ENCODE measurements around the gene PTPRN2. TPM values are rescaled to one million over a fixed set of nuclear protein-coding genes. Genes with fewer than 3 reads are reported as not detected.
A peak's percentile ranks its signal among the peaks of the same experiment; 100 is the strongest.

PTPRN2 gene
- total RNA-seq, 2 experiments from 2014 or later: 0.46 to 0.51 TPM

GRCh38 chr7:158399762-158400161 is 187.9 kb downstream of the PTPRN2 start:
- ATAC-seq (no peak), DNase-seq (no peak)
- peaks cover 3% of the 10 kb centered on the region for H3K27me3 Mint-ChIP-seq
- CTCF ChIA-PET: interaction anchor here (0.7 kb wide), 1 partner anchor 8 kb away, joined by 4 read pairs; no protein-coding TSS in a partner anchor
- peaks cover 7% of the 10 kb centered on the region for H3K9me3 Mint-ChIP-seq (ENCODE audit: low read depth)
- intact Hi-C loops (cut with DNase I, micrococcal nuclease): no loop called here
- POLR2A ChIA-PET: no interaction called here
- no peak overlapping the region for H3K4me3 Mint-ChIP-seq
- no peaks in the 10 kb centered on the region for H3K36me3 Mint-ChIP-seq (ENCODE audit: low read depth)
- no peak overlapping the region for H3K27ac Mint-ChIP-seq
- no peaks in the 10 kb centered on the region for H3K4me1 Mint-ChIP-seq

DNA sequence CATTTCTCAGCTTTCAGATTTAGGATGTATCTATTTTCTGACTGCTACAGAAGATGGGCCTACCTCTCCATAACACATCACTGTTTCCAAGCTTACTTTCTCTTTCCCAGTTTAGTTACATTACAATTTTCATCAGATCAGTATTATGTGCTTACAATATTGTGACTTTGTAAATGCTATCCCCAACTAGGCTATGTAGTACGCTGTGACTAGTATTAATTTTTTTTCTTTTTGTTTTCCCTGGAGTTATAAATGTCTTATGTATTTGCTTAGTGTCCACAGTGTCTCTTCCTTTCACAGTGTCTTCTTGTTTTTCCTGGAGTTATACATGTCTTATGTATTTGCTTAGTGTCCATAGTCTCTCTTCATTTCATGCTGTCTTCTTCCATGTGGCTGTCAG is 188.9 kb downstream of the PTPRN2 start:
- Mint-ChIP-seq H3K9me3 (ENCODE audit: low read depth) (peaks cover 7% of the 10 kb centered on the region), H3K27ac (no peak overlapping the region), H3K27me3 (no peaks in the 10 kb centered on the region), H3K36me3 (ENCODE audit: low read depth) (no peaks in the 10 kb centered on the region), H3K4me1 (no peaks in the 10 kb centered on the region), H3K4me3 (no peak overlapping the region)
- ChIA-PET CTCF (no interaction called here), POLR2A (no interaction called here)
- ATAC-seq: no peak
- intact Hi-C loops (cut with DNase I, micrococcal nuclease): no loop called here
- DNase-seq: no peak

DNA sequence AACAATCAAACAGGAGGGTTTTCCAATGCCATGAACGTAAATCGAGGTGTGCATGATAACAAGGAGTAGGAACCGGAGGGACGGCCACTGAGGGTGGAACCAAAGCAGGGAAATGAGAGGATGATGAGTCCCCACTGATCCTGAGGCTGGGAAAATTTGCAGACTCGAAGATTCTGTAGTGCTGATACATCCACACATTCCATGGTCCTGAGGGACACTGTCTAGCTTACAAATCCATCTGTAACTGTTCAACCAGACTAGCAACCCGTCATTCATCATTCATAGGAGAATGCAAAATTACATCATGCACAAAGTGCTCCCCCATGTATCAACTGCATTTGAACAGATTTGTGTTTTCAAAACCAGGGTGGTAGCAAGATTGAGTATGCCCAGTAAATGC is 189.7 kb downstream of the PTPRN2 start:
- H3K27me3 Mint-ChIP-seq: no peaks in the 10 kb centered on the region
- DNase-seq (no peak), ATAC-seq (no peak)
- ChIA-PET POLR2A (no interaction called here), CTCF (no interaction called here)
- intact Hi-C loops (cut with DNase I, micrococcal nuclease): no loop called here
- peaks cover 7% of the 10 kb centered on the region for H3K9me3 Mint-ChIP-seq (ENCODE audit: low read depth)
- H3K4me1 Mint-ChIP-seq: no peaks in the 10 kb centered on the region
- H3K36me3 Mint-ChIP-seq (ENCODE audit: low read depth): no peaks in the 10 kb centered on the region
- H3K27ac Mint-ChIP-seq: no peak overlapping the region
- H3K4me3 Mint-ChIP-seq: no peak overlapping the region

DNA sequence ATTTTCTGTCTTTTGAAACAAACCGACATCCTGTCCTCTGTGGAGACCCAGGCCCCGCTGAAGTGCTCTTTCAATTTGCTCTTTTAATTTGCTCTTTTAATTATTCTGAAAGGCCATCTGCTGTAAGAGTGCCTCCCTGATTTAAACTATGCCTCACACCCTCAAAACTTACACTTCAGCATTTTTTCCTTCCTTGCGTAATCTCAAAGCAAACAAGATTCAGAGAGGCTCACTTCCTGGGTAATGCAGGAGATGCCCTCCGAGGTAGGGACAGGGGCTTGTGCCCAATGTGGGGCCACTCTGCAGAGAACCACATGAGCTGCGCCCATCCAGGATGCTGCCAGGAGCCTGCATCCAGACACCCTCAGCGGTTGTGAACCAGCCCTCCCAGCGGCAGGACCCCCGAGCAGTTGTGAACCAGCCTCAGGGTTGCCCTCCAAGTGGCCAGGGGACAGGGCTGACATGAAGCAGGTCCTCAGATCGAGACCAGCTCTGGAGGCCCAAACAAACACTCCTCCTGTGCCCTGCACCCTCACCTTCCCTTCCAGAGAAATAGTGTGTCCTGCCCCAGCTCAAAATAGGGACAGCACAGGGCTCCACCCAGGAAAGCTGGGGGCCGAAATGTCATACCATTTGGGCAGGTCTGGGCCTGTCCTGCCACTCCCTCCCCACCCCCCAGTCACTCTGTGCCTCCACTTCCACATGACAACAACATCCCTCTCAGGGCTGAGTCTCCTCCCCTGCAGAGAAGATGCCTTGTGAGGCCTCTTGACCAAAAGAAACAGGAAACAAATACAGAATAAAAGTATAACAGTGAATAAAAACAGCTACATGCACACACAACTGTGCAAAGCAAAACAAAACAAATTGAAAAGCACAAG is 190.4 kb downstream of the PTPRN2 start:
- H3K36me3 Mint-ChIP-seq (ENCODE audit: low read depth): no peaks in the 10 kb centered on the region
- intact Hi-C loops (cut with DNase I, micrococcal nuclease): no loop called here
- no peaks in the 10 kb centered on the region for H3K27me3 Mint-ChIP-seq
- ChIA-PET CTCF (interaction anchor here (0.5 to 0.7 kb wide), 2 partner anchors 129 to 659 kb away, joined by 3 read pairs; no protein-coding TSS in a partner anchor), POLR2A (no interaction called here)
- DNase-seq: no peak
- H3K4me1 Mint-ChIP-seq: no peaks in the 10 kb centered on the region
- no peak for ATAC-seq
- no peak overlapping the region for H3K4me3 Mint-ChIP-seq
- H3K9me3 Mint-ChIP-seq (ENCODE audit: low read depth): peaks cover 7% of the 10 kb centered on the region
- H3K27ac Mint-ChIP-seq: no peak overlapping the region

DNA sequence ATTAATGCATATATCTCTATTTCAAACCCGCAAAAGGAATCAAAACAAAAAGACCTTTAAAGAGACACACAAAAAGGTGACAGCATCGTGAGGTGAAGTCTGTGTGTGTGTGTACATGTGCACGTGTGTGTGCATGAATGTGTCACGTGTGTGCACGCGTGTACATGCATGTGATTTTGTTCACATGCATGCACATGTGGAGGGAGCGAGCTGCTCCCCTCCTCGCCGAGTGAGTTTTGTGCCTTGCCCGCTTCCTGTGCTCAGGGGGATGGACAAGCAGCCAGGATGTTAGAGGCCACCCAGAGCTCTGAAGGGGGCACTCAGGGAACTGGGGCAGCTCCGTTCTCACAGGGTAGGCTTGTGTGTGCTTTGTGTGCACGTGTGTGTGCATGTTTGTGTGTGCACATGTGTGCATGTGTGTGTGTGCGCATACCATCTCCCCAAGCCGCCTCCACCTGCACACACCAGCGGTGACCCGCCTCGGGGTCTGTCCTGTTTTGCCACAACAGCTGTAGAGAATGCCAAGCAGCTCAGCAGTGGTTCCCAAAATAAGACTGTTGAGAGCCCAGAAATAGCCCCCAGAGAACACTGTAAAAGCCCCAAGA is 191.2 kb downstream of the PTPRN2 start:
- ChIA-PET POLR2A (no interaction called here), CTCF (interaction anchor here (0.5 kb wide), 1 partner anchor 129 kb away, joined by 3 read pairs; no protein-coding TSS in a partner anchor)
- ATAC-seq (no peak), DNase-seq (no peak)
- Mint-ChIP-seq H3K27ac (no peak overlapping the region), H3K27me3 (no peaks in the 10 kb centered on the region), H3K36me3 (ENCODE audit: low read depth) (no peaks in the 10 kb centered on the region), H3K9me3 (ENCODE audit: low read depth) (peaks cover 7% of the 10 kb centered on the region), H3K4me3 (no peak overlapping the region), H3K4me1 (no peaks in the 10 kb centered on the region)
- intact Hi-C loops (cut with DNase I, micrococcal nuclease): no loop called here

- Mint-ChIP-seq H3K27ac (no peak overlapping the region), H3K27me3 (no peaks in the 10 kb centered on the region), H3K4me1 (no peaks in the 10 kb centered on the region), H3K36me3 (ENCODE audit: low read depth) (no peaks in the 10 kb centered on the region), H3K9me3 (ENCODE audit: low read depth) (peaks cover 7% of the 10 kb centered on the region), H3K4me3 (no peak overlapping the region)
- intact Hi-C loops (cut with DNase I, micrococcal nuclease): loop anchor here in 1 of 2 experiments (1.0 kb wide), 1 partner anchor 580 kb away; no protein-coding TSS in a partner anchor
- ChIA-PET POLR2A (no interaction called here), CTCF (no interaction called here)
- DNase-seq: no peak
- no peak for ATAC-seq
Observed at GRCh38 chr7:158395780-158396278, 191.8 kb downstream of the PTPRN2 start.

- no peak for DNase-seq
- Mint-ChIP-seq H3K36me3 (ENCODE audit: low read depth) (no peaks in the 10 kb centered on the region), H3K27me3 (no peaks in the 10 kb centered on the region), H3K27ac (no peak overlapping the region), H3K9me3 (ENCODE audit: low read depth) (peaks cover 7% of the 10 kb centered on the region), H3K4me1 (no peaks in the 10 kb centered on the region), H3K4me3 (no peak overlapping the region)
- intact Hi-C loops (cut with DNase I, micrococcal nuclease): loop anchor here in 1 of 2 experiments (1.0 kb wide), 1 partner anchor 581 kb away; no protein-coding TSS in a partner anchor
- ChIA-PET CTCF (no interaction called here), POLR2A (no interaction called here)
- no peak for ATAC-seq
Observed at GRCh38 chr7:158395349-158395748, 192.3 kb downstream of the PTPRN2 start.

- intact Hi-C loops (cut with DNase I, micrococcal nuclease): loop anchor here in 1 of 2 experiments (1.0 kb wide), 1 partner anchor 581 kb away; no protein-coding TSS in a partner anchor
- CTCF ChIA-PET: no interaction called here
- H3K4me1 Mint-ChIP-seq: no peaks in the 10 kb centered on the region
Observed at GRCh38 chr7:158394936-158395335, 192.7 kb downstream of the PTPRN2 start.

DNA sequence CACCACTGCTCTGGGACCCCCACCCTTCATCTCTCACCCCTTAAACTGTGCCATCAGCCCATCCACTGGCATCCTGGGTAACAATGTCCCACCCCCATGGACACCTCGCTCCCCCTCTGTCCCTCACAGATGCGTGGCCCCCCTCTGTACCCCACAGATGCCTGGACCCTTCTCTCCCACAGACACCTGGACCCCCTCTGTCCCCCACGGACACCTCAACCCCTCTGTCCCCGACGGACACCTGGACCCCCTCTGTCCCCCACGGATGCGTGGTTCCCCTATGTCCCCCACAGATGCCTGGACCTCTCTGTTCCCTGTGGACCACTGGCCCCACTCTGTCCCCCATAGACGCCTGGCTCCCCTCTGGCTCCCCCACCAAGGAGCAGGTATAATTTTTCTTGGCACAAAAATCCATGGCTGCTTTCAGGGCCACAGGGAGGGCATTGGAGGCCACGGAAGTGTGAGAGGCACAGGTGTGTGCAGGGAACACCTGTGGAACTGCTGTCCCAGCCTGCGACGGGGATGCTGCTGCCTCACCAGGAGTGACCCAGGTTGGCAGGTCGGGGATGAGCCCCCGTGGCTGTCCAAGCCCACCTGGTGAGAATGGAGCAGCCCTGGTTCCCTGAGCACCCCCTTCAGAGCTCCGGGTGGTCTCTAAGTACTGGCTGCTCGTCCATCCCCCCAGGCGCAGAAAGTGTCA is 193.5 kb downstream of the PTPRN2 start:
- Mint-ChIP-seq H3K36me3 (ENCODE audit: low read depth) (no peaks in the 10 kb centered on the region), H3K27ac (no peak overlapping the region), H3K9me3 (ENCODE audit: low read depth) (peaks cover 7% of the 10 kb centered on the region), H3K27me3 (no peaks in the 10 kb centered on the region), H3K4me3 (no peak overlapping the region), H3K4me1 (no peaks in the 10 kb centered on the region)
- ChIA-PET CTCF (no interaction called here), POLR2A (no interaction called here)
- intact Hi-C loops (cut with DNase I, micrococcal nuclease): no loop called here
- DNase-seq: no peak
- ATAC-seq: no peak

More at GRCh38 chr7:158394936-158395335, 192.7 kb downstream of the PTPRN2 start:
- ATAC-seq (peak; percentile 30), DNase-seq (peak; percentile 67)
- Mint-ChIP-seq H3K27ac (no peak overlapping the region), H3K27me3 (no peaks in the 10 kb centered on the region), H3K9me3 (ENCODE audit: low read depth) (peaks cover 7% of the 10 kb centered on the region), H3K36me3 (ENCODE audit: low read depth) (no peaks in the 10 kb centered on the region), H3K4me3 (no peak overlapping the region)
- POLR2A ChIA-PET: no interaction called here

GRCh38 chr7:158392251-158392650 is 195.4 kb downstream of the PTPRN2 start:
- Mint-ChIP-seq H3K27me3 (peaks cover 2% of the 10 kb centered on the region), H3K4me1 (no peaks in the 10 kb centered on the region), H3K4me3 (no peak overlapping the region), H3K9me3 (ENCODE audit: low read depth) (no peaks in the 10 kb centered on the region), H3K36me3 (ENCODE audit: low read depth) (no peaks in the 10 kb centered on the region), H3K27ac (no peak overlapping the region)
- CTCF ChIA-PET: no interaction called here
- intact Hi-C loops (cut with DNase I, micrococcal nuclease): no loop called here
- DNase-seq: no peak
- ATAC-seq: no peak
- POLR2A ChIA-PET: no interaction called here

DNA sequence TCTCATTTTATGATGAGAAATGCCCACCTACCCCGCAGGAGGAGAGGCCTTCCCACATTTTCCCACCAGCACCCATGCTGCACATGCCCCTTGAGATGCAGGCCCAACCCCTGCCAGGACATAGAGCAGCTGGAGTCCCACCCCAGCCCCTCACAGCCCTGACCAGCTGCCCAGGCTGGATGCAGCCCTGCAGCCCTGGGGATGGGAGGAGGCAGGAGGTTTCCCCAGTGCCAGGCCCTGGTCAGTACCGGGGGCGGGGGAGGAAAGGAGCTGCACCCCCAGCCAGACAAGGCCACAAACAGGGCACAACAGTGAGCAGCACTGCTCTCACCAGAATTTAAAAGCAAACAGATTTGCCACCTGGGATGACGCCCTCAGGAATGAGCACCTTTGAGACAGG is 196.1 kb downstream of the PTPRN2 start:
- ChIA-PET CTCF (interaction anchor here (0.8 kb wide), 1 partner anchor 9 kb away, joined by 4 read pairs; no protein-coding TSS in a partner anchor), POLR2A (no interaction called here)
- no peak for ATAC-seq
- H3K36me3 Mint-ChIP-seq (ENCODE audit: low read depth): no peaks in the 10 kb centered on the region
- intact Hi-C loops (cut with DNase I, micrococcal nuclease): no loop called here
- no peak overlapping the region for H3K4me3 Mint-ChIP-seq
- H3K9me3 Mint-ChIP-seq (ENCODE audit: low read depth): no peaks in the 10 kb centered on the region
- DNase-seq: no peak
- H3K27ac Mint-ChIP-seq: no peak overlapping the region
- no peaks in the 10 kb centered on the region for H3K4me1 Mint-ChIP-seq
- H3K27me3 Mint-ChIP-seq: peaks cover 2% of the 10 kb centered on the region
